Upper lobe of left lung (tissue), 4 donors: ENCODE measurements around the gene SERPINF2.

ENCODE experiments used
- EP300 ChIP-seq, 4 donors: sonication (generic); formaldehyde crosslinking; IDR thresholded peaks; one replicate each; pipeline ENCODE4 v1.5.1; 2017; ENCODE audit warnings: antibody characterized with exemption in 4 of 4, control low read depth in 2 of 4
- POLR2A ChIP-seq, 4 donors: fragments of 450-650 bp; IDR thresholded peaks; one replicate each; pipeline ENCODE4 v1.5.1; 2016 to 2017; ENCODE audit warnings: antibody characterized with exemption in 4 of 4, mild to moderate bottlenecking in 2 of 4
- POLR2AphosphoS5 ChIP-seq, 2 donors: sonication (generic); formaldehyde crosslinking; IDR thresholded peaks; one replicate each; pipeline ENCODE4 v1.5.1; 2017; ENCODE audit warnings: antibody characterized with exemption in 2 of 2
- TF ChIP-seq, protein P1 (sequence below), 6 experiments: fragments of 450-650 bp in 4 of 6; fragments of 200-600 bp in 2 of 6; sonication (generic) in 2 of 6; IDR thresholded peaks; one replicate each; pipeline ENCODE4 v1.5.1; 2016 to 2019; ENCODE audit warnings: antibody characterized with exemption in 6 of 6

DNA sequence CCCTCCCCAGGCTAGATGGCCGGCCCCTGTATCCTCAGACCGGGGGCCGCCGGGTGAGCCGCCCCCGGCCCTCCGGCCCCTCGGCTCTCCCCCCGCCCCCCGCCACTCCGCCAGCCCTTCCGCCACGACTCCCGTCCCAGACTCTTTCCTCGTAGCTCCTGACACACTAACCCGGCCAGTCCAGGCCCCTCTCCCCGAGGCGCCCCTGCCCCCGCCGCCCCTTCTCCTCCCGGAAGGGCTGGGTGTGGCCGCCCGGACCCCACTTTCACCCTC is 26.9 kb upstream of the SERPINF2 start:
- TF ChIP-seq, protein P1, sequence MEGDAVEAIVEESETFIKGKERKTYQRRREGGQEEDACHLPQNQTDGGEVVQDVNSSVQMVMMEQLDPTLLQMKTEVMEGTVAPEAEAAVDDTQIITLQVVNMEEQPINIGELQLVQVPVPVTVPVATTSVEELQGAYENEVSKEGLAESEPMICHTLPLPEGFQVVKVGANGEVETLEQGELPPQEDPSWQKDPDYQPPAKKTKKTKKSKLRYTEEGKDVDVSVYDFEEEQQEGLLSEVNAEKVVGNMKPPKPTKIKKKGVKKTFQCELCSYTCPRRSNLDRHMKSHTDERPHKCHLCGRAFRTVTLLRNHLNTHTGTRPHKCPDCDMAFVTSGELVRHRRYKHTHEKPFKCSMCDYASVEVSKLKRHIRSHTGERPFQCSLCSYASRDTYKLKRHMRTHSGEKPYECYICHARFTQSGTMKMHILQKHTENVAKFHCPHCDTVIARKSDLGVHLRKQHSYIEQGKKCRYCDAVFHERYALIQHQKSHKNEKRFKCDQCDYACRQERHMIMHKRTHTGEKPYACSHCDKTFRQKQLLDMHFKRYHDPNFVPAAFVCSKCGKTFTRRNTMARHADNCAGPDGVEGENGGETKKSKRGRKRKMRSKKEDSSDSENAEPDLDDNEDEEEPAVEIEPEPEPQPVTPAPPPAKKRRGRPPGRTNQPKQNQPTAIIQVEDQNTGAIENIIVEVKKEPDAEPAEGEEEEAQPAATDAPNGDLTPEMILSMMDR (IDR thresholded peaks at IDR 0.05), result no peak
- TF ChIP-seq POLR2A (IDR thresholded peaks at IDR 0.05), result no peak
- no peak for TF ChIP-seq POLR2AphosphoS5 (IDR thresholded peaks at IDR 0.05)
- no peak for TF ChIP-seq EP300 (IDR thresholded peaks at IDR 0.05)
